SHP77 treated with DMSO at 0.1 percent for 48 hours (cell line): ENCODE results near the gene PRKN.
"Not testable (repeated sequence)": the region's sequence is repeated elsewhere in the genome, so short reads cannot be mapped to it uniquely, and the experiment has no call there.

Experiments used
- DNase-seq: peaks from one replicate; lab custom pipeline; 2025; lab: John Stamatoyannopoulos, UW

Gene PRKN

DNA sequence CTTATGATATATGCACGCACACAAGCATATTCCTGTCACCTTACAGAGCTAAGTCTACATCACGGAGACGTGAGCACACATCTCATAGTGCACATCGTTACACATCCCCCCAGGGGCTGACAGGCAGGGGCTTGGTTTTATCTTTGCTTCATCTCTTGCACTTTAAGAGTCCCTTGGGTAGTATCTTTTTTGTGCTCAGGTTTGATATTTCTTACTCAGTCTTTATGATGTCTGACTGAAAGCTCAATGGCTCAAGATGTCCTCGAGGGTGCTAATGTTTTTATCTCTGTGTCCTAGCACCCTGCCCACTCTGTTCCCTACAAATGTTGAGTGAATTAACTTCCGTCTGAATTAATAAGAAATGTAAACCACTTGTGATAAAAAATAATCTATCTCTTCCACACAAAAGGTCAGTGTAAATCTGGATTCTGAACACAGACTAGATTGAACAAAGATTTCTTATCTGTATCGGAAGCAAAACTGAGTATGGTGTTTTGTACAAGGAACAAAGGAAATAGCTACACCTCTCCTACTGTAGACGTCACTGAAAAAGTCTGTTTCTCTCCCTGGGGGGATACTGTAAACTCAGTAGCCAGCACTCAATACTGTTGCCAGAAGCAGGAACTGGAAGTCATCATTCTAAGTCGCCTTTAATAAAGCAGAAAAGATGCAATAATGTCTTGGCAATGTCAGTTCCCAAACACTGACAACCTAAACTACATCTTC, 195.1 kb downstream of the PRKN start:
- no peak for DNase-seq

GRCh38 chr6:162531391-162531790, 196.2 kb downstream of the PRKN start:
- not testable (repeated sequence) for DNase-seq

GRCh38 chr6:162528538-162528937, 199.0 kb downstream of the PRKN start:
- DNase-seq = no peak

GRCh38 chr6:162526960-162527359, 200.6 kb downstream of the PRKN start:
- no peak for DNase-seq

- DNase-seq = no peak
These were observed 202.4 kb downstream of the PRKN start for GRCh38 chr6:162525181-162525580.

DNA sequence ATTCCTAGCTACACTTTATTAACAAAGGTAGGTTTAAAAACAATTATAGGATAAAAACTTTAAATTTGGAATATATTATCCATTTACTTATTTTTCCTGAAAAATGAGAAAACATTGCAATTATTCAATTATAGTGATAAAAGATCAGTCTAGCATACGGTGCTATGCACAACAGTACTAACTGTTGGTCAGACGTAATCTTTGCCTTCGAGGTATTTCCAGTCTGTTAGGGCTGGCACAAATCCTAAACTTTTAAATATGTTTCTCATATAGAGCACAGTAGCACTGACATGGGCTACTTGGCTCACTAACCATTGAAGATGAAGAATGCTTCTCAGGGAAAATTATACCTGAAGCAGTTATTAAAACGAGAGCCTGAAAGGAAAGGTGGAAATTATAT, 214.8 kb downstream of the PRKN start:
- no peak for DNase-seq

- DNase-seq = no peak
These were observed 230.2 kb downstream of the PRKN start for GRCh38 chr6:162497389-162497788.

GRCh38 chr6:162493917-162494316, 233.6 kb downstream of the PRKN start:
- no peak for DNase-seq

- no peak for DNase-seq
These were observed 235.9 kb downstream of the PRKN start for GRCh38 chr6:162491637-162492036.

GRCh38 chr6:162489101-162489976, 238.2 kb downstream of the PRKN start:
- no peak for DNase-seq

- DNase-seq = no peak
These were observed 239.1 kb downstream of the PRKN start for GRCh38 chr6:162488444-162488843.

- DNase-seq = peak; percentile 51
These were observed 242.1 kb downstream of the PRKN start for GRCh38 chr6:162485464-162485863.

GRCh38 chr6:162481938-162482337, 245.6 kb downstream of the PRKN start:
- no peak for DNase-seq

DNA sequence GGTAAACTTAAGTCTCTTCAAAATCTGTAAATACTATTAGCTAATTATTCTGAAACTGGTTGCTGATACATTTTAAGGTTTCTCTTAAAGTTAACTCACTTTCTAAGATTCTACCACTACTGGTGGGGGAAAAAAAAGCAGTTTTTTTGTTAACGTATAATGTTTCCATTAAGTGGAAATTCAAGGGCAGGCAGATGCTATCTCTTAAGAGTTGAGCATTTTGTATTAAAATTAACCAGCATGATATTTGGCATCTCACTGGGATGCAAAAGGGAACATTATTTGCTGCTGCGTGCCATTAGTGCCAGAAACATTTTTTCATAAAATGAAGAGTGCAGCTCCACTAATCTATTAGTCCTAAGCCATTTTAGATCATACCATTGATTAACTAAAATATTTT, 246.2 kb downstream of the PRKN start:
- no peak for DNase-seq

GRCh38 chr6:162478192-162478671, 249.3 kb downstream of the PRKN start:
- no peak for DNase-seq

GRCh38 chr6:162474722-162475121, 252.8 kb downstream of the PRKN start:
- DNase-seq = no peak

DNA sequence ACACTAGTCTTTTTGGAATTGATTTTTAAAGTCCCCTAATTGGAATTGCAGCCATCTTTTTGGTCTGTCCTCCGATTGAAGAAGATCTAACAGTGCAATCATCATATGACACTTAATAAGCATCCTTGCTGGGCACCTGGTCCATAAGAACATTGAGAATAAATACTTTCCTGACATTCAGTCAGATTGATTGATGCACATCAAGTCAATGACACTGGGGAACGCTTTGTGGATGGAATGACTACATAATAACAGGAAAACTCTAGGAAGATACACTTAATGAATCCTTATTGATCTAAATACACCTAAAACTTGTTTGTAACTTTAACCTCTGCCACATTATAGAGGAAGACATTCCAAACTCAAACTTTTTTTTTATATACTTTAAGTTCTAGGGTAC, 255.7 kb downstream of the PRKN start:
- no peak for DNase-seq

- DNase-seq = no peak
These were observed 259.2 kb downstream of the PRKN start for GRCh38 chr6:162468326-162468725.

GRCh38 chr6:162467679-162468078, 259.9 kb downstream of the PRKN start:
- no peak for DNase-seq

DNA sequence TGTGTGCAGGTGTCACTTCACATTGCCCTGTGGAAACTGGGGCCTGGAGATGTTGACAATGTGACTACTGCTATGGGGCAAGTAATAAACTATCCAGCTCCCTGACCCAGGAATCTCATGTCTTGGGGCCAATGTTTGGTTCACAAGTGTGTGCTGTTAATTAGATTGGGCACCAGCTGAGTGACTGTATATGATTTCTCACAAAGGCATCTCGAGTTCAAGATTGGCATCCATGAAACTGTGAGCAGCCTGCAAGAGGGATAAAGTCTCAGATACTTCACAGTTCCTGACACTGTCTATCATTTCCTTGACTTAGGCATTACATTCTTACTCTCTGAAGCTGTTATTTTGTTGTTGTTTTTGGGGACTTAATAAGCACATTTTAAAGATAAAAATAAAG, 264.0 kb downstream of the PRKN start:
- no peak for DNase-seq

- no peak for DNase-seq
These were observed 267.6 kb downstream of the PRKN start for GRCh38 chr6:162459985-162460384.

GRCh38 chr6:162450358-162450757, 277.2 kb downstream of the PRKN start:
- peak; percentile 29 for DNase-seq

DNA sequence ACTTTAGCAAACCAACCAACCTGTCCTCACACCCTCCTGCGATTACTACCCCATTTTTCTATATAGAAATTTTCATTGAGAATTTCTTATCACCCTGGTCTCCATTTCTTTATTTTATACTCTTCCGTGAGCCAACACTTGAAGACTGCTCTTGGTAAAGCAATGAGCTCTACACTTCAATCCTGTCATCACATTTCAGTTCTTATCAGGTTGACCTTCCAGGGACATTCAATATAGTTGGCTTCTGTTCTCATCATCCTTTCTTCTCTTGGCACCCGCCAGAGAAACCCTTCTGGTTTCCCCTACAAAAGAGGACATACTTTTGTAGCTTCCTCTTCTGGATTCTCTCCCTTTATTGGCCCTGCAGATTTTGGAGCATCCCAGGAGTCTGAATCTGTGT, 279.3 kb downstream of the PRKN start:
- DNase-seq = no peak
